HG03571 (cell line): ENCODE data around the gene PIM3.
"Not testable (repeated sequence)": the region's sequence is repeated elsewhere in the genome, so short reads cannot be mapped to it uniquely, and the experiment has no call there.

Experiments used
- ATAC-seq: cut with Tn5 transposase; IDR thresholded peaks from one replicate; pipeline ENCODE4 v1.9.1; 2021; ENCODE audit not compliant: unreplicated experiment

PIM3 gene

DNA sequence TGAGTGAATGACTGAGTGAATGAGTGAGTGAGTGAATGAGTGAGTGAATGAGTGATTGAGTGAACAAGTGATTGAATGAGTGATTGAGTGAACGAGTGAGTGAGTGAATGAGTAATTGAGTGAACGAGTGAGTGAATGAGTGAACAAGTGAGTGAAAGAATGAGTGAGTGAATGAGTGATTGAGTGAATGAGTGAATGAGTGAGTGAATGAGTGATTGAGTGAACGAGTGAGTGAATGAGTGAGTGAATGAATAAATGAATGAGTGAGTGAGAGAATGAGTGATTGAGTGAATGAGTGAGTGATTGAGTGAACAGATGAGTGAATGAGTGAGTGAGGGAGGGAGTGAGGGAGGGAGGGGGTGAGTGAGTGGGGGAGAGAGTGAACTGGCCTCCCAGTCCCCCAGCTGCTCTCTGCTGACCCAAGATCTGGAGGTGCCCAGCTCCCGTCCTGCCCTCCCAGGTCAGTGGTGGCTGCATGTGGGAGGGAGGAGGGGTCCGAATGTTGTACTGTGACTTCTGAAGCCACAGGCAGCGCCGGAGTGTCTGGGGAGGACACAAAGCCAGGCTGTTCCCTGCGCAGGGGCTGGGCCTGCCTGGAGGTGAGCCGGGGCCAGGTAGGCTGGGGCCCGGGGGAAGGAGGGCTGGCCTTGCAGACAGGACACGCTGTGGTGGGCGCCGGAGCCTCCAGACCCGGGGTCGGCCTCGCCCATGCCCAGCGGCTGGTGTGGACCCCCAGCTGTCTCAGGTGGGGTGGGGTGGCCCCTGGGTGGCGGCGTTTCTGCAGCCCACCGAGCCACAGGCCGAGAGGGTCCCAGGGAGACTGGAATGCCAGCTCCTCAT, 17.8 kb upstream of the PIM3 start:
- ATAC-seq = no peak

DNA sequence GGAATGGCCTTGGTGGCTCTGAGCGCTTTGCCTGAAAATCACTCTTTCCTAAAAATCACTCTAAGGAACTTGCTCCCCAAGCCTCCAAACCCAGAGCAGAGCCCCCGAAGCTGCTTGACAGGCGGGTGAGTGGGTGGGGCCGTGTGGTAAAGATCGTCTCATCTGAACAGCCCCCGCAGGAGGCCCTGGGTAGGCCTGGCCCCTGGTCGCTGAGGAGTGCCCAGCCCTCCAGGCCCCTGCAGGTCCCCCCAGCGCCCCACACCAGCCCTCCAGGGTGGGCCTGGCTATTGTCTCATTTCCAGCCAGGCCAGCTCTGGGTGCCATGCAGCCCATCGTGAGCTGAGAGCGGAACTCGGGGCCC, 17.2 kb upstream of the PIM3 start:
- no peak for ATAC-seq

GRCh38 chr22:49943771-49944398, 16.7 kb upstream of the PIM3 start:
- ATAC-seq = no peak

- no peak for ATAC-seq
Observed at GRCh38 chr22:49944399-49944891, 16.1 kb upstream of the PIM3 start.

DNA sequence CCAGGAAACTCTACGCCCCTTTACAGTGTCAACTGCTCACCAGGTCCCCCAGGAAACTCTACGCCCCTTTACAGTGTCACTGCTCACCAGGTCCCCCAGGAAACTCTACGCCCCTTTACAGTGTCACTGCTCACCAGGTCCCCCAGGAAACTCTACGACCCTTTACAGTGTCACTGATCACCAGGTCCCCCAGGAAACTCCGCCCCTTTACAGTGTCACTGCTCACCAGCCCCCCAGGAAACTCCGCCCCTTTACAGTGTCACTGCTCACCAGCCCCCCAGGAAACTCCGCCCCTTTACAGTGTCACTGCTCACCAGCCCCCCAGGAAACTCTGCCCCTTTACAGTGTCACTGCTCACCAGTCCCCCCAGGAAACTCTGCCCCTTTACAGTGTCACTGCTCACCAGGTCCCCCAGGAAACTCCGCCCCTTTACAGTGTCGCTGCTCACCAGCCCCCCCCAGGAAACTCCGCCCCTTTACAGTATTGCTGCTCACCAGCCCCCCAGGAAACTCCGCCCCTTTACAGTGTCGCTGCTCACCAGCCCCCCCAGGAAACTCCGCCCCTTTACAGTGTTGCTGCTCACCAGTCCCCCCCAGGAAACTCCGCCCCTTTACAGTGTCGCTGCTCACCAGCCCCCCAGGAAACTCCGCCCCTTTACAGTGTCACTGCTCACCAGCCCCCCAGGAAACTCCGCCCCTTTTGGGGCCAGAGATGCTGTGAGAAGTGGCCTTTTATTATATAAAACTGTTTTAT, 15.4 kb upstream of the PIM3 start:
- not testable (repeated sequence) for ATAC-seq

DNA sequence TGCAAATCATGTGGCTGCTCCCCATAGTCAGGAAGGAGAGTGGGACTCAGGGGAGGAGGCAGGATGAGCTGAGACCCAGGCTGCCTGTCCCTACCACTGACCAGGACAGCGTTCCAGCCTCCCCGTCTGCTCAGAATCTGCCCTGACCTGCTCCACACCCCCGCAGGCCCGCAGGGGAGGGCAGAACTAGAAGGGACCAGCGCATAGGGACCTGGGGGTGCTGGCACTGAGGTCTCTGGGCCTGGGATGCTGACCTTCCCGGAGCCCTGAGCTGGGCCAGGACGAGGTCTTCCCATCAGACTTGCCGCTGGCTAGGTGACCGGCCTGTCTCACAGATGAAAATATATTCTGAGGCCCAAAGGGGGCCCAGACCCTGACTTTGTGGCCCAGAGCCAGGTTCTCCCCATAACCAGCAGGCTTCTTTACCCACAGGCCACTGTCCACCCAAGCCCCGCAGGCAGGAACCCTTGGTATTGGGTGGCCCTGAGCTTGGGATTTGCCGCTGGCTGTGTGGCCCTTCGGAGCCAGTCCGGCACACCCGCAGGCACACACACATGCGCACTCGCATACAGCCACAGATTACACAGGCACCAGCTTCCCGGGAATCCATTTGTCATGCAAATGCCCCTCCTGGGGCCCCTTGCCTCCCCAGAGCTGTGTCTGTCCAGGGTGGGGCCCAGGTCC, 13.8 kb upstream of the PIM3 start:
- no peak for ATAC-seq

GRCh38 chr22:49947296-49947622, 13.3 kb upstream of the PIM3 start:
- no peak for ATAC-seq

- no peak for ATAC-seq
Observed at GRCh38 chr22:49948116-49948957, 12.2 kb upstream of the PIM3 start.

DNA sequence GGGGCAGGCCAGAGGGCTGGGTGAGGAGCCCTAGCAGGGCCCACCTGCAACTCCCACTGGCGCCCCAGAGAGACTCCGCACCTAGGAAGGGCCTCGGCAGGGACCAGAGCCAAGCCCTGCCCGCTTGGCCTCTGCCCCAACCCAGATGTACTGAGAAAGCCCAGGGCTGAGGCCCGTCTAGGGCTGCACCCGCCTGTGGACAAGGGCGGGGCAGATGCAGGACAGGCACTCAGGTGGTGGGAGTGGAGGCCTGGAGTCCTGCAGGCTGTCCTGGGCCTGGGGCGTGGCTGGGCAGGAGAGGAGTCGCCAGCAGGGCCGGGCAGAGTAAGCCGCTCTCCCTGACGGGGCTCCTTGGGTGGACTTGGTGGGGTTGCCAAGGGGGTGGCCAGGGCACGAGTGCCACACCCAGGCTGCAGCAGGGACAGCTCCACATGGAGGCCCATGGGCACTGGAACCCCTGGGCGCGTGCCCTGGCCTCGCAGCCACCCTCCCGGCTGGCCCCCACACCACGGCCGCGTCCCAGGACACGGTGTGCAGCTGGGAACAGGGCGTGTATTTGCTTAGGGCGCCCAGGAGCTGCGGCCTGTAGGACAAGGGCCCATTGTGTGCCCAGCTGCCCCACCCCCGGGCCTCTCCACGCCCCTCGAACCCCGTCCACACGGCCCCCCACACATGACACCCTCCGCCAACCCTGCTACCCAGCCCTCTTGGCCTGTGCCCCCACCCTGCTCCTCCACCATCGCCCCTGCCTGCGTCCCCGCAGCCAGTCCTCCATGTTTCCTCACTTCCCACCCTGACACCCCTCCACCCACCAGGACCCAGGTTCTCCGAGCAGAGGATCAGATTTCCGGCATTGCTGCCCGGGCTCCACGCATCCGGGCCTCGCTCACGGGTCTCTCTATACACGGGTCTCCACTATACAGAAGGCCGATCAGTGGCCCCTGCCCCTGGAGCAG, 11.3 kb upstream of the PIM3 start:
- no peak for ATAC-seq

DNA sequence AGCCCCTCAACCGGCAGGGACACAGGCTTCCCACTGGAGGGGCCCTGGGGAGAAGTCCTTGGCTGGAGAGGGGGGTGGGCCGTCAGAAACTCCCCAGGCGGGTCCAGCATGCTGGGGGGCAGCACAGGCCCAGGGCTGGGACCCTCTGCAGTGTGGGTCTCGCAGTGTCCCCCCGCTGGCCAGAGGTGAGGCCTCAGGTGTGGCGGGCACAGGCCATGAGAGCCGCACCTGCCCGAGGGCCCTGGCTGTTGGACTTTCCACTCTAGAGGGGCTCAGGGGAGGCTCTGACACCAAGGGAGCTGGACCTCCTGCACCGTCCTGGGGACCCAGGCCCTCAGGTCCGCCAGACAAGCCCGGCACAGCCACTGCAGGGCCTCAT, 10.7 kb upstream of the PIM3 start:
- no peak for ATAC-seq

DNA sequence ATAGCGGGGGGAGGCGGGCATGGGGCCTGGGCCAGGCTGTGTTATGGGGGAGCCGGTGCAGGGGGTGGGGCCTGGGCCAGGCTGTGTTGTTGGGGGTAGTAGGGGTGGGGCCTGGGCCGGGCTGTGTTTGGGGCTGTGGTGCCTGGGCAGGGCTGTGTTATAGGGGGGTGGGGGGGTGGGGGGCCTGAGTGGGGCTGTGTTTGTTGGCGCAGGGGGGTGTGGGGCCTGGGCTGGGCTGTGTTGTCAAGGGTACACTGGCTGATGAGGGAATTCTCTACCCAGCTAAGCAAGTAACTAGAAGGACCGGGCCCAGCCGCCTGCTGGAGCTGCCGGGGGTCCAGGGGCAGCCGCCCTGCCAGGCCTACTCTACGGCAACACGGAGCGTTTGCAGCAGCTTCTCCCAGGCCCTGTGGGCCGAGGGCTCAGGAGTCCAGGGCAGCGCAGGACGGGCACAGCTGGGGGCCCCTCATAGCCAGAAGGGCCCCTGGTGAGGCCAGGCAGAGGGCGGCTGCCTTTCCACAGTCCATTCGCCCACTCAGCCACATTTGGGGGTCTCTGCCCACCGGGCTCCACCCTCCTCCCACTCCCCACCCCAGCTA, 10.1 kb upstream of the PIM3 start:
- ATAC-seq = no peak

GRCh38 chr22:49951000-49951677, 9.4 kb upstream of the PIM3 start:
- ATAC-seq = no peak

- ATAC-seq = no peak
Observed at GRCh38 chr22:49951678-49951985, 8.9 kb upstream of the PIM3 start.

- no peak for ATAC-seq
Observed at GRCh38 chr22:49951986-49952896, 8.3 kb upstream of the PIM3 start.

DNA sequence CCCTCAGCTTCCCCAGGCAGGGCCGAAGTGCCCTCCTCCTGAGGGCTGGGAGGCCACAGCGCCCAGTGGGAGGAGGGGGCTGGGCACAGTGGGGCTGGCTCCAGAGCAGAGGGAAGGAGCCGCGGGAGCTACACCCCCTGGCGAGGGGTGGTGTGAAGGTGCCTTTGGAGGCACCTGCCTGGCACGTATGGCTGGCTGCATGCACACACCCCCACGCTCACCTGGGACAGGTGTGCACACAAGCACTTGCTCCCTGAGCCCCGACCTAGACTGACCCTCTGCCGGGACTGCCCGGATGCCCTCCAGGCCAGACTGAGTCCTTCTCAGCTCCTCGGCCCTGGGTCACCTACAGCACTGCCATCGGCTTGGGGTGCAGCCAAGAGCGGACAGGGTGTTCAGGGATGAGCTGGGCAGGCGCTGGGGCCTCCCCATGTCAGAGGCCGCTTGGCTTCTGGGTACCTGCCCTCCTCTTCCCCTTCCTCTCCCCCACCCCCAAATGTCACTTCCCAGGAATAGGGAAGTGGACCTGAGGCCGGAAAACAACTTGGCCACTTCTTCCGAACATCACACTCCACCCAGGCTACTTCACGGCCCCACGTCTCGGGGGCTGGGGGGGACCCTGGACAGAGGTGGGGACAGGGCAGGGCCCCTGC, 7.4 kb upstream of the PIM3 start:
- ATAC-seq = no peak

- no peak for ATAC-seq
Observed at GRCh38 chr22:49953680-49954344, 6.8 kb upstream of the PIM3 start.

GRCh38 chr22:49954354-49954753, 6.2 kb upstream of the PIM3 start:
- no peak for ATAC-seq
